Endothelial cell of umbilical vein (primary cell): ENCODE data around the gene CAMKK2.

Experiments used
- CTCF ChIP-seq, 2 donors: IDR thresholded peaks; 1 replicate in 1 of 2; 2 replicates in 1 of 2; pipeline ENCODE4 v1.5.1; 2011; ENCODE audit warnings: low read length in 2 of 2, mild to moderate bottlenecking in 2 of 2, moderate library complexity in 2 of 2, control low read depth in 1 of 2, inconsistent platforms in 1 of 2, low read depth in 1 of 2; ENCODE audit not compliant: insufficient read depth in 1 of 2; ENCODE audit errors: extremely low read depth in 1 of 2
- EZH2 ChIP-seq: IDR thresholded peaks from 2 replicates; pipeline ENCODE4 v1.6.1; 2012; ENCODE audit warnings: borderline replicate concordance, low read depth, mild to moderate bottlenecking, moderate library complexity, low read length, inconsistent platforms; ENCODE audit not compliant: severe bottlenecking
- FOS ChIP-seq: IDR thresholded peaks from 2 replicates; pipeline ENCODE4 v1.6.1; 2011; ENCODE audit warnings: mild to moderate bottlenecking, low read length, moderate library complexity, borderline replicate concordance; ENCODE audit not compliant: insufficient read depth
- GATA2 ChIP-seq: IDR thresholded peaks from 2 replicates; pipeline ENCODE4 v1.7.0; 2011; ENCODE audit warnings: low read depth, mild to moderate bottlenecking, moderate library complexity, mixed read lengths, low read length; ENCODE audit not compliant: insufficient read length, insufficient read depth
- JUN ChIP-seq: IDR thresholded peaks from 2 replicates; pipeline ENCODE4 v1.6.1; 2011; ENCODE audit warnings: borderline replicate concordance, low read depth; ENCODE audit not compliant: insufficient read length, insufficient read depth
- MAX ChIP-seq: IDR thresholded peaks from 2 replicates; pipeline ENCODE4 v1.6.1; 2011; ENCODE audit not compliant: insufficient read depth, insufficient read length
- MYC ChIP-seq: IDR thresholded peaks from one replicate; pipeline ENCODE4 v1.6.1; 2011; ENCODE audit warnings: mild to moderate bottlenecking, low read depth, low read length
- POLR2A ChIP-seq: IDR thresholded peaks from 2 replicates; pipeline ENCODE4 v1.6.1; 2012; ENCODE audit warnings: low read depth, mild to moderate bottlenecking, control low read depth, low read length
- POLR2AphosphoS5 ChIP-seq: IDR thresholded peaks from 2 replicates; pipeline ENCODE4 v1.6.1; 2012; ENCODE audit warnings: low read depth, mild to moderate bottlenecking, control low read depth, low read length, moderate library complexity; ENCODE audit not compliant: insufficient read depth

GRCh38 chr12:121344506-121344905, 48.0 kb upstream of the CAMKK2 start:
- no peak for TF ChIP-seq CTCF (IDR thresholded peaks at IDR 0.05; ENCODE audit: extremely low read depth in 1 of 2, insufficient read depth in 1 of 2, low read depth in 1 of 2, low read length in 2 of 2)
- no peak for TF ChIP-seq EZH2
- no peak for TF ChIP-seq POLR2A
- TF ChIP-seq POLR2AphosphoS5 = no peak
- no peak for TF ChIP-seq GATA2
- TF ChIP-seq FOS = no peak
- TF ChIP-seq MYC = no peak
- TF ChIP-seq MAX = no peak
- TF ChIP-seq JUN = no peak
